NCI-H226 (cell line): ENCODE data around the gene REPIN1.

Experiments used
- DNase-seq: peaks from one replicate; pipeline ENCODE4 v3.0.0-alpha.2; 2015

Gene REPIN1

DNA sequence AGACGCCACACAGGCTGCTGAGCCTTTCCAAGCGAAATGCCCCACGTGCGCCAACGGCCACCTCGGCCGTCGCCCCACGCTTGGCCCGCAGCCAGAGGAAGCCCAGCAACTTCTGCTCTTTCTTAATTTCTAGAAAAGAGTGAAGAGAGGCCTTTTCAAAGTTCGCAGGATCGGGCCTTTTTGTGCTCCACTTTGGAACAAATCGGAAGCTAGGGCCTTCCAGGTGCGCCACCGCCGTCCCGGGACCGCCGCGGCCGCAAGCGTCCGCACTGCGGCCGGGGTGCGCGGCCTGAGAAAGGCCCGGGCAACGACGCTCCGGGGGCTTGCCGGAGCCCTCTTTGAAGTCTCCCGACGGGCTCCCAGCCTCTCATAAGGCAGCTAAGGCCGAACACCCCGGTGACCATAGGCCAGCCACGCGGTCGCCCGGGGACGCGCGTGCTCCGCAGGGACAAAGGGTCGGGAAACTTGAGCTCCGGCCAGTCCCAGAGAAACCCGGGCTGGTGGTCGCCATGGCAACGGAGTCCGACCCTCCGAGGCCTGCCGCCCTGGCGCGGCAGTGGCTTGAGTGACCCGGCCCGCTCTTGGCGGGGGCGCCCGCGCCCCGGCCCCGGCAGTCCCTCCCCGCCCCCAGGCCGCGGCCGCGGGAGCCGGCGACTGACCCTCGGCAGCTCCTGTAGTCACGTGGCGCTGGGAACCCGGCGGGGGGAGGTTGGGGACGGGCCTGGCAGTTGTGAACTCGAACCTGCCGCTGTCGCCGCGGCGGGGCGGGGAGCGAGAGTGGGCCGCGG is at the start of gene REPIN1:
Gene REPIN1, plus strand, starts transcription at position 727 of the 788 bp plus-strand sequence. CDS start 890 bp downstream, outside the sequence.
- DNase-seq: peak; percentile 75

GRCh38 chr7:150321788-150322113 is 46.9 kb upstream of the REPIN1 start:
- no peak for DNase-seq

- no peak for DNase-seq
Measured at GRCh38 chr7:150322114-150322832, 46.3 kb upstream of the REPIN1 start.

GRCh38 chr7:150322833-150323681 is 45.6 kb upstream of the REPIN1 start, which contains the start of the genes ACTR3C and LRRC61:
TSS of gene ACTR3C (minus strand) at chr7:150323545. CDS start at chr7:150295296, 28,249 bp downstream.
TSS of gene LRRC61 (plus strand) at chr7:150323355. CDS start at chr7:150336862, 13,507 bp downstream.
- DNase-seq: peak; percentile 43

DNA sequence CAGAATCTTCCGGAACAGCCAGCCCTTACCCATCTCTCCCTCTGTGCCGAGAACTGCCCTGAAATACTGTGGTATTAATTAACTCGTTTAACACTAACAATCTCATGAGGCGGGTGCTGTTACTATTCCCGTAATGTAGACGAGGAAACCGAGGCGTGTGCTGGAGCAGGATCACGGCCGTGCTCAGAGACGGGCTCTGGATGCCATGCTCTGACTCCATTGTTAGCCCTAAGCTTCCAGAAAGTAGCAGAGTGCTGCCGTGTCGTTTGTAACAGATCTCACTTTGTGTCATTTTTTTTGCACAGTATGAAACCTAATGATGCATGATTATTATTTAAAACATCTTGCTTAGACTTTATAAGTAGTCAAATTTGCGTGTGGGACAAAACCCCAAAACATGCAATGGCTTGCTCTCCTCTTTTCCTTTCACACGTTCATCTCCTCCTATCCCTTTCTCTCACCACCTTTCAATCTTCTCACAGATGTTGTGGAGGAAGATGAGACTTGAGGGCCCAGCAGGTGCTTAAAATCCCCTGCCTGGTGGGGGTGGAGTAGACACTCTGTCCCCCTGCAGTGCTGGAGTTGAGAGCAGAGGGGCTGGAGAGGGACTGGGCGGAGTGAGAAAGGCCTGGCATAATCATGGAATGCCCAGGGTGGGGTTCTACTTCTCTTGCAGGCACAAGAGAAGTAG is 44.8 kb upstream of the REPIN1 start:
- peak; percentile 12 for DNase-seq

GRCh38 chr7:150324373-150324961 is 44.2 kb upstream of the REPIN1 start:
- no peak for DNase-seq

- no peak for DNase-seq
Measured at GRCh38 chr7:150325110-150325611, 43.5 kb upstream of the REPIN1 start.

GRCh38 chr7:150325901-150326300 is 42.7 kb upstream of the REPIN1 start:
- no peak for DNase-seq

GRCh38 chr7:150326657-150327268 is 41.9 kb upstream of the REPIN1 start:
- no peak for DNase-seq

GRCh38 chr7:150327308-150327707 is 41.3 kb upstream of the REPIN1 start:
- no peak for DNase-seq

DNA sequence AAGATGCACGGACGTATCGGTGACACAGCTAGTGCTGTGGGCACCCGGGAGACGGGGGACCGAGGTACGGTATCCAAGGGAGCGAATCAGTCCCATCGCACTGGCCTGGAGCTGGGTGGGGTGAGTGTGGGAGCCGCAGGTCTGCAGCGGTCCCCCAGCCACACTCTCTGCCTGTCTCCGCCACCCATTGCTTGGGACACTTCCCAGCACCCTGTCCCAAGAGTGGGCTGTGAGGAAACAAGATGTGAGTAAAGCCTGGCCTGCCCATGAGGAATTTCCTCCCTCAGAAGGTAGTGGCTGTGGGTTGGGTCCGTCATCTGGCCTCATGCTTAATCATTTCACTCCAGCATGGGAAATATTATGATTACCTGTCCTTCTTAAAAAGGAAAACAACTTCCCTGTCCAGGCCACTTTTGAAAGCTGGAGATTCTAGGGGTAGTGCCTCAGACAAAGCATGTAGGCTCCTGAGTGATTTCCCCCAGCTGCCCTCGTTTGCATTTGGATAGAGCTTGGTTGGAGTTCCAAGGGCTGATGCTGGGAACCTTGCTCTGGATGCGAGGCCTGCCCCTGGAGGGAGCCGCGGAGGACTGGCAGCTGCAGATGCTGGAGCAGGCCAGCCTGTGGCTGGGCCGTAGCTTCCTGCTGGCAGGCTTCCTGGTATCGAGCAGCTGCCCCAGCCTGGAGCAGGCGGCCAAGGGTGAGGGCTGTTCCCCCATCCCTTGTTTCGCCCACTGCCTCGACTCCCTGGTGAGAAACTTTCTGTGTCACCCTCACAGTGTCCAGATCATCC is 39.1 kb upstream of the REPIN1 start:
- DNase-seq: no peak

GRCh38 chr7:150330211-150330885 is 38.3 kb upstream of the REPIN1 start:
- DNase-seq: no peak

GRCh38 chr7:150332852-150333635 is 35.6 kb upstream of the REPIN1 start:
- DNase-seq: no peak

- no peak for DNase-seq
Measured at GRCh38 chr7:150333659-150334058, 35.0 kb upstream of the REPIN1 start.

GRCh38 chr7:150334108-150334507 is 34.5 kb upstream of the REPIN1 start:
- DNase-seq: no peak

GRCh38 chr7:150335108-150335773 is 33.4 kb upstream of the REPIN1 start:
- peak; percentile 30 for DNase-seq

DNA sequence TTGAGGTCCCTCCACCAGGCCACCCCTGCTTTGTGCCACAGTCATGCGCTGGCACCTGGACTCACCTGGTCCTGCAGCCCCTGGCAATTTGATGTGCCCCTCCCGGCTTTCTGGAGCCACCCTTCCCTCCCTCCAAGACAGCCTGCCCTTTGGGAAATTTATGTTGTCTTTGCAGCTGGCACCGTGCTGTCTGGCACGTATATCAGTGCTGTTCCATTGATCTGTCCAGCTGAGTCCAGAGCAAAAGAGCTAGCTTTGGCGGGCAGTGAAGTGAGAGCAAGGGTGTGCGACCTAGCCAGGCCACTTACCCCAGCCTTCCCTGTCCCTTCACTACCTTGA is 32.9 kb upstream of the REPIN1 start:
- DNase-seq: no peak

- DNase-seq: no peak
Measured at GRCh38 chr7:150336746-150337145, 31.9 kb upstream of the REPIN1 start.

GRCh38 chr7:150337179-150337578 is 31.4 kb upstream of the REPIN1 start:
- DNase-seq: no peak
